ENCODE measurements around the gene ZRANB2.

ZRANB2 gene

DNA sequence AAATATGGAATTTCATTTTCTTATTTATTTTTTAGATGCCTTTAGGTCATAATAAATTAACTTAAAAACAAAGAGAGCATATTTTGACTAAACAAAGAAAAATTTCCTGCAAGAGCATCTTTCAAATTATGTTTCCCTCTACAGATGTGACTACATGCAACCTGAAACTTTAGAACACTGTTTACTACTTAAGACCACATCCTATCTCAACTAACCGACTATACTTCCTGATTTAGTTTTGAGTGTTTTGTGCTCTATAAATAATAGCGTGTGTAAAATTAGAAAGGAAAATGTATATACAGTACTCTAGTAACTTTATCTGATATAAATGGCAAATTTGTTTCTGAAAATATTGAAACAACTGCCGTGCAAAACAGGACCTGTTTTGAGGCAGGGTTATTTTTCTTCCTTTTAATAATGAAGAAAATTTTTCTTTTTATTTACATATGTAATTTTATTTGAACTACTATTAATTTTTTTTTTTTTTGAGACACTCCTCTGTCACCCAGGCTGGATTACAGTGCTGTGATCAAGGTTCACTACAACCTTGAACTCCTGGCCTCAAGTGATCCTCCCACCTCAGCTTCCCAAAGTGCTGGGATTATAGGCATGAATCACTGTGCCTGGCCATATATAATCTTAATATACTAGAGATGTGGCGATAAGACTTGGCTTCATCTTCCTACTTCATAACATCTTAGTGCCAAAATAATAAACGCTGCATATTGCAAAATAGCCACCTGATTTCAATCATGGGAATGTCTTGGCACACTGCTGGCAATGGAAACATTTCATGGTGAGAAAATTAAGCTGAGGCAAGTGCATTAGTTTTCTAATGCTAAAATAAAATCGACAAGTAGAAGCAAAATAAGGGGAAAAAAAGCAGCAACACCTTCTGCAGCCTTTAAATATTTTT lies 12.3 kb downstream of the ZRANB2 start:
- no peak for DNase-seq

DNA sequence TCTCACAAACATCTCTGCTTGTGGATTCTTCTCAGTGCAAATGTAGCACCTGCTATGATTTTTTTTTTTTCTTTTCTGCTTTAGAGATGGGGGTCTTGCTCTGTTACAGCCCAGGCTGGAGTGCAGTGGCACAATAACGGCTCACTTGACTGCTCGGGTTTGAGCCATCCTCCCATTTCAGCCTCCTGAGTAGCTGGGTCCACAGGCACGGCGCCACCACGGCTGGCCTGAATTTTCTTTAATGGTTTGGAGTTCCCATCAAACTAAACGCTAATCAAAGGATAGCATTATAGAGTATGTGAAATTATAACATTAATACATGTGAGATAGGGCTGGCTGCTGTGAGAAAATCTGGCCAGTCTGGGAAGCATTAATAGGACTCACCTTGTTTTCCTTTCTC lies 26.0 kb downstream of the ZRANB2 start:
- no peak for DNase-seq

DNA sequence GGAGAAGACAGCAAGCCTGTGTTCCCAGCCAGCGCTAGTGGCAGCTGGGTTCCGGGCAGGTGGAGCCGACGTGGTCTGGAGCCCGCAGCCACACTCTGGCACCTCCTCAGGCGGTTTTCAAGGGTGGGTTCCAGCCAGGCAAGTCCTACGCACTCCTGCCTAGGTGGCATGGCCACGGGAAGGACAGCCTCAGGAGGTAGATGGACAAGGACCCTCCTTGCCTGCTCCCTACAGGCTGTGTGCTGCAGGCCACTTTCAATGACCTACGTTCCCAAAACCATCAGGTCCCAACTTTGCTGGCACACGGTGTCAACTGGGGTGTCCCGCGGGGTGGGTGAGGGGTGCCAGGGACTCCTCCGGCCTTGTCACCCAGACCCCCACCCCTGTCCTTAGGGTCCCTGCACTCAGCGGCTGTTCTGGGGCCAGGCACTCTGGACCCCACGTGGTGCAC lies 26.5 kb downstream of the ZRANB2 start:
- DNase-seq = no peak

DNA sequence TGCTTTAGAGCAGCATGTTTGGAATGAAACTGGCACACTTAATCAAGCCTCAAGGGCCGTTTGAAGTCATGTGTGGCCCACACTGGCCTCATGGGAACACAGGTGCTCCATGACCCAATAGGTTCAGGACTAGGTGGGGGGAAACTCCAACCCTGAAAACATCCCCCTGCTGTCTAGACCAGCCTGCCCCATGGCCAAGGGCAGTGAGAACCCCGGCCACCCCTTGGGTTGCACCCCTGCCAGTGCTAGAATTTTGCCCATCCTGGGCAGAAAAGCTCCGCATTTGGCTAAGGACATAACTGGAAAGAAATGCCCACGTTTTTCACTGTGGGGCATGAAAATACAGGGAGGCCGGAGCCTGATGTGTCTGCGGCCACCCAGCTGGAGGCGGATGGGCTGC lies 27.1 kb downstream of the ZRANB2 start:
- DNase-seq = no peak

DNA sequence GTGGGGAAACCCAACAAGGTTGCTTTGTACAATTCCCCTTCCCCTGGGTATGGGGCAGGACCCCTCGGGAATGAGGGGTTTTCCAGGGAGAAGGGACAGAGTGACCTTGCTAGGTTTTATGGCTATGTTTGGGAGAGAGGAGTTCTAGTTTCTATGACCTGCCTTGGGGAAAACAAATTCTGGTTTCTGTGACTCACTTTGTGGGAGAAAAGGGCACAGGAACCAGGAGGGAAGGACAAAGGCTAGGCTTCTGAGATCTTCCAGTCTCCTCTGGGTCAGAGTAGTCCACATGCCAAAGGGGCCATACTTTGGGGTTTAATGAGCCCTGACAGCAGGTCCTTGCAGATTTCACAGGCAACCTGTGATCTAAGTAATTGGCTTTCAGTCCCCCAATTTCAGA lies 27.7 kb downstream of the ZRANB2 start:
- no peak for DNase-seq

DNA sequence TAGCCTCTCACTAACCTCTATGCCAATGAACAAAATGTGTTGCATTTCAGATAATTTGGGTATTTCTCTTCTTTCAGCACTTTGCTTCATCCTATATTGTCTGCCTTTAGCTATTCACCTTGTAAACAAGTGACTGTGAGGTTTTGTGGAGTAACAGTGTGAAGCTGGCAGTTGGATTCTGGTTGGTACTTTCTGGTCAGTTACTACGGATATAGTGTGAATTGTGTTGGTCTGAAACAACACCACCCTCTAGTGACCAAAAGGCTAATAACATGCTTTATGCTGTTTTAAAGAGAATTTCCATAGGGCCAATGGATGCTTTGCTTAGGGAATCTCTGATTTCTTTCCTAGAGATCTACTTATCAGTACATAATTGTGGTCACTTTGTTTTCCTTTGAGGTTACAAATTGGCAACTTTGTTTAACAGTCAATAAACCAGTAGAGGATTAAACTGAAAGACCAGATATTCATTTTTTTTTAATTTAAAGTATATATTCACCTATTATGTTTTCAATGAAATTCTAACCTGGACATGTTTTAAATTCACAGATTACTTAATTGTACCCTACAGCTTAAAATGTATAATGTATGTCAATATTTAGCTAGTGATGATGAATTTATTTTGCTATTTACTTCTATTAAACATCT lies 30.8 kb downstream of the ZRANB2 start:
- DNase-seq = peak; percentile 21

DNA sequence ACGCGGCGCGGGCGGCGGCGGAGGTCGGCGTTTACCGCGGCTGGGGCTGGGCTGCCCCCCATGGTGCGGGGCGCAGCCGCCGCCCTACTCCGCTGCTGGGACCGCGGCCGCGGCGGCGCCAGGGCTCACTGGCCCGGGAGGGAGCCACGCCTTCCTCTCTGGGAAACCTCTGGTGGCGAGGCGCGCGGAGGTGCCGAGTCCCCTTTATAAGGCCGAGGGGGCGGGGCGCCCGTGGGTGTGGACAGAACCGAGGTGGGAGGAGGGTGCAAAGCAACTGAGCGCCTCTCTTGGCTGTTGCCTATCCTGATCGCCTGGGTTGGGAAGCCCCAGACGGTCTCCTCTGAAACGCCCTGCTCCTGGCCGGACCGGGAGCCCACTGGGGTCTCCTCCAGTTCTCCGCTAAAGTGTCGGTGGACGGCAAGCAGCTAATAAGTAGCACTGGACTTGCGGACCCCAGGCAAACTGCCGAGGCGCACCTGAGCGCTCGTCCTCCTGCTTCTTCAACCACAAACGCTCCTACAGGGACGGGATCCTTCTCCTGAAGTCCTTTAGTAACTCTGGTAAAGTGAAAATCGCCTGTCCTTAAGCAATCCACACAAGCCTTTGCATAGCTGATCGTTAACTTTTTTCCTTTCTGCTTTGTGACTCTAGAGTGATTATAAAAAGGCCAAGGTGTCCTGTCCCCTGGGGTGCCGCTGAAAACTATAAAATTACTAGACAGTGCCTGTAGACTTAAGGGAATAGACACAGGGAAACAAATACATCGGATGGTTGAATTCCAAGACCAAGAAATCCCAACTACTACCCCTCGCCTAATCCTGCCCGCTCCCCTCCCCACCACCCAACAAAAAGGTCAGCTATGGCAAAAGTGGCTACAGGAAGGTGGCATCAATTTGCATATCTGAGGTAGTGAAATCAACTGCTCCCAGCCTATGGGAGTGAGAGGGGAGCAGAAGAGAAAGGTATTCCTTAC lies 32.9 kb downstream of the ZRANB2 start, which contains the start of gene PTGER3:
Gene PTGER3 (minus strand): TSS at position 182 of the 973 bp plus-strand sequence. CDS start 239 bp downstream, outside the sequence.
- no peak for DNase-seq

DNA sequence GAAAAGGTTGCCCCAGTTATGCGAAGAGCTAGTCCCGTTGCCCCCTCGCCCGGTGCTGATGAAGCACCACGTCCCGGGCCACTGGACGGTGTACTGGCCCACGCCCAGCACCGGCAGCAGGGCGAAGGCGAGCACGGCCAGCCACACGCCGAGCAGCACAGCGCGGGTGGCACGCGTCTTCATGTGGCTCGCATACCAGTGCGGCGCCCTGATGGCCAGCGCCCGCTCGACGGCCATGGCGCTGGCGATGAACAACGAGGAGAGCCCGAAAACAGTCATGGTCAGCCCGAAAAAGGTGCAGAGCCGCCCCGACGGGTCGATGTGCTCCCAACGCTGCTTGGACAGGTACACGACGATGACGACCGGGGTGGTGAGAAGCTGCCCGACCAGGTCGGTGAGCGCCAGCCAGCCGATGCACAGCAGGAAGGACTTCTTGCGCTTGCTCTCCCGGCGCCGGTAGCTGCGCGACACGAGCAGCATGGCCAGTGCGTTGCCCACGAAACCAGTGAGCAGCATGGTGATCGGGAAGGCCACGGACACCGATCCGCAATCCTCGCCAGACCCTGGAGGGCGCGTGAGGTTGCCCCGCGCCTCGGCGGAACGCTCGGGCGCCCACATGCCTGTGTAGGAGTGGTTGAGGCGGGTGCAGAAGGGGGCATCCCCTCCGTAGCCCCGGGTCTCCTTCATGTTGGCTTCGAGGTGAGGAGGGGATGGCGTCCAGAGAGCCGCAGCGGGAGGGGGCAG lies 33.8 kb downstream of the ZRANB2 start:
- DNase-seq = no peak

DNA sequence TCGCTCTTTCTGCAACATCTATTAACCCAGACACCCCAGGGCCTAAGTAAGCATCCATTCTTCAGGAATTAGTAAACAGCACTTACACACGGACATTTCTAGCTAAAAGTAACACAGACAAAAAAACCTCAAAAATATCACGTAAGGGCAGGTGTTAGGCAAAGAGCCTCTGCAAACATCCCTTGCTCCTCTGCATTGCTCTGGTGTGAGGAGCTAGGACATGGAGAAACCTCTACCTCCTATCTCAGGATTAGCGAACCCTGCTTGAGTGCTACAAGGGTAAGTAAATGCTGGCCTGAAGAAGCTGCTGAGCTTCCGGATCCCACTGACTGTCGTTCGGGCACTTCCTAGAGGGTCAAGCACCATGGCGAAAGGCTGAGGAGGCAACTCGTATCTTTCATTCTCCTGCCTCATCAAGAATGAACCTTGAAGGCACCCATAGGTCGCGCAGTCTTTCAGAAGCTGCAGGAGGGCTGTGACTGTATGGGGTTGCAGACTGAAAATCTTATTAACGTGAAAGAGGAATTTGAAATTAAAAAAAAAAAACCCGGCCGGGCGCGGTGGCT lies 35.3 kb downstream of the ZRANB2 start:
- DNase-seq = no peak

DNA sequence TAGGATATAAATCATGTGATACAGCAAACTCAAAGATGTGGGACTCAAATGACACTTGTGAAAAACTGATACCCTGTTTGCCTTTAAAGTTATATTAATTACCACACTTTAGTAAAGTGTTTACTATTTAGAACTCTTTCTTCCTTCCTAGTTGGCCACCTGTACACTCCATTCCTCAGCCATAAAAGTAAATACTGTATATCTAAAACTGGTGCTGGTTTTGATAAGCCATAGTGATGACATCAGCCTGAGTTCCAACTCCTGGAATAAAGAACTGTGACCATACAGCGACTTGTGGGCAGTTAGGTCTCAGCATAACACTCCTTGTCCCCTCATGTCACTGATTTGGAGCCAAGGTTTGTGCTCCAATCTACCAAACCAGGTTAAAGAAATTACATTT lies 36.0 kb downstream of the ZRANB2 start:
- no peak for DNase-seq

DNA sequence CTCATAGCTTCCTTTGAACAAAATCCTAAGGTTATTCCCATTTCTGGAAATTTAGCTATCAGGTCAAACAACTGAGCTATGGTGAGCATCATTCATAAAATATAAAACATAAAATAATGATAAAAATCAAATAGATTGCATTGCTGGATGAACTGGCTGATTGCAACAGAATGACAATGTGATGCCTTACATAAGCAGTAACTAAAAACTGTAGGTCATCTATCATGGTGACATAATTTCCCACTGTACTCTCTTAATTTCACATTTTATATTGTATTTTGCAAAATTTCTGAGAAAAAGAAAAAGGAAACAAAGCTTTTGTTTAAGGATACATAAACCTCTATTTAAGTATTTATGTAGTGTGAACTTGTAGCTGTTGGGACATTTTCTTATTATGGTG lies 37.8 kb downstream of the ZRANB2 start:
- DNase-seq = no peak

DNA sequence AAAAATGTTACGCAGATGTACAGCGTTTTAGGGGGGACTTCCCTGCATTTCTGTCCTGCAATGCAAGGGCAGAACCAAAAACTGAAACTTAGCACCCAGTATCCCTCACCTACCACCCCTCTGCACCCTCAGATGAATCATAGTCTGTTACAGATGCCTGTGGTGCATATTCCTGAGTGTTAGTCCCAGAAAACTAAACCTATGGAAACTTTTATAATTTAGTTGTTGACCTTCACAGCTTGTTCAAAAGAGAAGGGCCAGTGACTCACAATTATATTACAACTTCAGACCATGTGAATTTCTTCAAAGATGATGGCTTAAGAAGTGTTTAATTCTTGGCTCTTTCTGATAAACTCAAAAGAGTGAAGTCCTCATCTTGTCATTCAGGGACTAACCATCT lies 39.0 kb downstream of the ZRANB2 start:
- DNase-seq = no peak

DNA sequence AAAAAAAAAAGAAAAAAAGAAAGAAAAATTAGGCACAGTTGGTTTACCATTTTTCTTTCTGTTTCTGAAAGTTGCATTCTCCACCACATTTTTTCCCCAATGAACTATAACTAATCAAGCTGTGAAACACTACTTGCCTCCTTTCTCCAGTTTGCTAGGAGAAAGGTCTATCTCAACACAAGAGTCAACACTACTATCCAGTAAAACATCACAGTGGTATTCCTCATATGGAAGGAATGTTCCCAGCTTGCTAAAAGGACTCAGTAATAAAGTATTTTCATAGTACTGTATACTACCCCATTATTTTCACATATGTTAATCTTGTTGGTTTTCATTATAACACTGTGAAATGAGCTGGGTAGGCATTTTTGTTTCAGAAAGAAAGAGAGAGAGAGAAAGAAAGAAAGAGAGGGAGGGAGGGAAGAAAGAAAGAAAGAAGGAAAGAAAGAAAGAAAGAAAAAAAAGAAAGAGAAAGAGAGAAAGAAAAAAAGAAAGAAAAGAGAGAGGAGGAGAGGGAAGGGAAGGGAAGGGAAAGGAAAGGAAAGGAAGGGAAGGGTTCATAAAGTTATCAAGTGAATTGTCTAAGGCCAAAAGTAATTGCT lies 41.1 kb downstream of the ZRANB2 start:
- DNase-seq = no peak

DNA sequence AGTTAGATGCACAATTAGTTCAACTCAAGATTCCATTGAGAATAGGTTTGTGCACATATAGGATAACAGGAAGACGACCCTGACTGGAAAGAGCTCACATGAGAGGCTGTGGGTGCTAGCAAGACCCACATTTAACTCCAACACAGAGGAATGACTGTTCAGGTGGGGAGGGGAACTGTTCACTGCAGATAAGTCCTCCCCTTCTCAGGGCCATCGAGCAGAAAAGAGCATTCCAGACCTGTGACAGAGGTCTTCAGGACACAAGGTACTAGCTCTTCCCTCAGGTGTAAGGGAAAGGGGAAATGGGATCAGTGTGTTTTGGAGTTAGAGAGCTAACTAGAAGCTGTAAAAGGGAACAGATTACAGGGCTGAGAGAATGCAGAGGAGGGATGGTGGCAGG lies 41.9 kb downstream of the ZRANB2 start:
- no peak for DNase-seq

DNA sequence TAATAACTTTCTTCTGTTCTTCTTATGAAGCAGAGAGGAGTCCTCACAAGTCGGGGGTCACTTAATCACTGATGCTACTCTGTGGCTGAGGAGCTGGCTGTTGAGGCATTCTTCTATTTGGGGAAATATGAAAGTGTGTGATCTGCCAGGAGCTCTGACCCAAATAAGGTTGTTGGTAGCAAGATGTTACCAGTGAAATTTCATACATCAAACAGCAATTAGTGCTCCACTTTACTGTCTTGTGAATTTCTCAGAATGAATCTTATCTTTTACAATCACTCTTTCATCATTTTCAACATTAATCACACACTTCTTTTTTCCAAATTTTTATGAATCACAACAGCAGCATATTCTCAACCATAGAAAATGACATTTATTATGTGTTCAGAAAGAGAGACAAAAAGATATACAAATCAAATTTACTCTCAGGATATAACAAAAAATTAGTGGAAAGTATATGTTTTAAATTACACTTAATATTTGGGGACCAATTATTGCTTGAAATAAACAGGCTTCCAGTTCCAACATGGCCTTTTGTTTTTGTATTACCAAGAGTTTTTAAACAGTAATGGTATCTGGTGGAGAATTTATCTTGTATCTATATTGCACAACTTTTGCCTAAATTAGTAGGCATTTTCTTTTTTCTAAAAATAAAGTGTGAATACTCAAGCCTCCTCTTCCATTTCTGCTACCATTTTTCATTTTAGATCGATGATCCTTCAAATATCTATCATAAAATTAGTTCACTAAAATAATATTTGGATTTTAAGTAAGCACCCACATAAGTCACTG lies 42.8 kb downstream of the ZRANB2 start:
- DNase-seq = no peak

DNA sequence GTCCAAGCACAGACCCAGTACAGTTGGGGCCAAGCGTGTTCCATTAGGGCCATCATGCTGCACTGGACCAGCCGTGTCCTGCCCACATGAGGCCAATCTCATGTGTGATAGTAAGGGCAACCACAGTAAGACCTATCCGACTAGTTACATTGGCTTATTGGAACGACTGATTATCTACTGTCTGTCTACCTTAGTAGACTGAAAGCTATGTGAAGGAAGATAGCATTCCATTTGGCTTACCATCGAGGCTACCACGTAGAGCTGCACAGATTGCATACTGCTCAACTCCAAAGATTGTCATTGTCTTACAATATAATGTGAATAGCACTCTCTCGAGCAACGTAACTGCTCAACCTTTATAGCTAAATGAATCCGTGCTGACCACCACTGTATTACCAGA lies 43.8 kb downstream of the ZRANB2 start:
- no peak for DNase-seq

DNA sequence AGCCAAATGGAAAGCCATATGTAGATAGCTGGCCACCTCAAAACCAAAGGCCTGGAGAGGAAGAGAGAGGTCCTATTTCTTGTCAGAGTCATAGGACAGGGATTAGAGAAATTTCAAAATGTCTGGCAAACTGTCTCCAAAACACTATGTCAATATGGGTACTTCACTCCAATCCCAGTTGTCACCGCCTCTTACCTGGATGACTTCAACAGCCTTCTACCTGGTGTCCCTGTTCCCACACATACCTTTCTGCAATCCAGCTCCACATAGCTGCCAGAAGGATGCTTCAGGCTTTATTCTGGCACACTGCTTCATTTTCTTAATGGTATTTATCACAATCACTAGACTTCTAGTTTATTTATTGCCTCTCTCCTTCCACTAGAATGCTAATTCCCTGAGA lies 47.7 kb downstream of the ZRANB2 start:
- no peak for DNase-seq

DNA sequence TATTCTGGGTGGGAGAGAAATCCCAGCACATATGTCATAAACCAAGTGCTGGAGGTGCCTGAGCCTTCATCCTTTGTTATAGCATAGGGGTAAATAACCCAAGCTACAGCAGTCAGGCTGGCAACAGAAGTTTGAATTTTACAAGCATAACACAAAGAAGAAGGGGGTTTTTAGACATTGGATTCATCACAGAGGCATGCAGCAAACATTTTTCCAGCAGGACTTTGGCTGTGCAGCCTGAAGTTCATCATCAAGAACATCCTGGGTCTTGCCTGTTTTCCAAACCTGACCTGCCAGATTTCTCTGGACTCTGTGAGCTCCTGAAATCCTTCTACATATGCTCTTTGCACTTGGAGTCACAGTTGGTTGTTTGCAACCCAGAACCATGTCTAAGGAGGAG lies 49.4 kb downstream of the ZRANB2 start:
- DNase-seq = no peak

DNA sequence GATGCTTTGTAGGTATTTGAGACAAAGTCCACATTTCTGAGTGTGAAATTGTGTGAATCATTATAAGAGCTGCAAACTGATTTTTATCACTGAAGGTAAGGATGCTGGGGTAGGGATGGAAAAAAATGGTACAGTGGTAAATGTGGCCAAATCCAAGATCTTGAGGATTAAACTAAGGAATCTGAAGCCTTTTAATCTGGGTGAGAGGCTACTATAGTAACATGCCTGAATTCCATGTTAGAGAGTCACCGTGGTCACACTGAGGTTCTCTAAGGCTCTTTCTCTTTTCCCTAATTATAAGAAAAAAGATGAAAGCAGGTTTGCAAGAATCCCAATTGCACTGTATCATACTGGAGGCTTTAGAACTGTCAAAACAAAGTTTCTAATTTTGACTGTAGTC lies 50.8 kb downstream of the ZRANB2 start:
- no peak for DNase-seq

DNA sequence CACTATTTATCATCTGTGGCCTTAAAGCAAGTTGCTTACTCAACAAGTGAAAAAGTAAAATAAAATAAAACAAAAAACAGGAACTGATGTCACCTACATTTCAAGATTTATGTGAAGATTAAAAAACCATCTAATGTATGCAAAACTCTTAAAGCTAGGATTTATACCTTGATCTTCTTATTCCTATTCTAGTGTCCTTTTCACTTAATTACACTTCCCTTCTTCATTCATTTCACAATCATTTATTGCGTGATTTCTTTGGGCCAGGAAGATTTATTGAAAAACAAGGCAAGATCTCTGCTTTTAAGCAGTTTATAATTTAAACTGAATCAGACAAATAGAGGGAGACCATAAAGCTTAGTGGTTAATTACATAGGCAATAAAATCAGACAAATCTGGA lies 51.9 kb downstream of the ZRANB2 start:
- no peak for DNase-seq

DNA sequence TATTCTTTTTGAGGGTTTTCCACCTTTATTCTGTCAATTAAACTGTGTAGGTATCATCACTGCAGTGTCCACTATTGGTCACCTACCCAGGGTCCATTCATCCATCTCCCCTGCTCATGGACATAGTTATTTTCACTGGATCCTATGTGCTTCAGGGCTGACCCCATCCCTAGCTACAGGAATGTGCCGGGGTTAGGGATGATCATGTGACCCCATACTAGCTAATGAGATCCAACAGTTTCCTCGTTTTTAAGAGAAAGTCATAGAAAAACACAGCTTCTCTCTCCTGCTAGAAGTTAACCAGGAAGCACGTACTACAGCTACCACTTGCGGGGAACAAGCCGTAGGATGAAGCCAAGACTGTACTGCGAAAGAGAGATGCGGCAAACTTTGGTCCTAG lies 52.8 kb downstream of the ZRANB2 start:
- no peak for DNase-seq

All from NCI-H2107 (cell line).